OCI-LY1 (cell line): Measurements from ENCODE around the gene DNAH7.

Source experiments
- EZH2 ChIP-seq: fragments of 200-600 bp; sonication (generic), shearing (Covaris generic); IDR thresholded peaks from 2 replicates; pipeline ENCODE4 v1.8.0; 2017; ENCODE audit warnings: borderline replicate concordance, mixed run types, mild to moderate bottlenecking, antibody characterized with exemption, low read length, moderate library complexity, mixed read lengths
- TF ChIP-seq, protein P1 (sequence below): fragments of 200-600 bp; sonication (generic), shearing (Covaris generic); IDR thresholded peaks from 2 replicates; pipeline ENCODE4 v1.5.1; 2017; ENCODE audit warnings: mild to moderate bottlenecking, antibody characterized with exemption, low read length, moderate library complexity, mixed read lengths

DNA sequence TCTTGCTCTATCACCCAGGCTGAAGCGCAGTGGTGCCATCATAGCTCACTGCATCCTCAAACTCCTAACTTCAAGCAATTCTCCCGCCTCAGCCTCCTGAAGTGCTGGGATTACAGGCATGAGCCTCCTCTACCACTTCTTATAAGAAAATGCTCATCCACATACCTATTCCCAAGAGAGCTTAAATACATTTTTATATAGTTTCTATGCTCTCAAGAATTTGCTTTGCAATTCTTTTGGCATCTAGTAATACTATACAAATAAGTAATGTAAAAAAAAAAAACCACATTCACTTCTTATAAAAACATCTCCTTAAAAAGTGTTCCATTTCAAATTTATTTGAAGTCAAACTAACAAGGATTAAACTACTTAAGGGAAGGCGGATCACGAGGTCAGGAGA is 197.3 kb downstream of the DNAH7 start:
- no peak for TF ChIP-seq EZH2
- TF ChIP-seq, protein P1, sequence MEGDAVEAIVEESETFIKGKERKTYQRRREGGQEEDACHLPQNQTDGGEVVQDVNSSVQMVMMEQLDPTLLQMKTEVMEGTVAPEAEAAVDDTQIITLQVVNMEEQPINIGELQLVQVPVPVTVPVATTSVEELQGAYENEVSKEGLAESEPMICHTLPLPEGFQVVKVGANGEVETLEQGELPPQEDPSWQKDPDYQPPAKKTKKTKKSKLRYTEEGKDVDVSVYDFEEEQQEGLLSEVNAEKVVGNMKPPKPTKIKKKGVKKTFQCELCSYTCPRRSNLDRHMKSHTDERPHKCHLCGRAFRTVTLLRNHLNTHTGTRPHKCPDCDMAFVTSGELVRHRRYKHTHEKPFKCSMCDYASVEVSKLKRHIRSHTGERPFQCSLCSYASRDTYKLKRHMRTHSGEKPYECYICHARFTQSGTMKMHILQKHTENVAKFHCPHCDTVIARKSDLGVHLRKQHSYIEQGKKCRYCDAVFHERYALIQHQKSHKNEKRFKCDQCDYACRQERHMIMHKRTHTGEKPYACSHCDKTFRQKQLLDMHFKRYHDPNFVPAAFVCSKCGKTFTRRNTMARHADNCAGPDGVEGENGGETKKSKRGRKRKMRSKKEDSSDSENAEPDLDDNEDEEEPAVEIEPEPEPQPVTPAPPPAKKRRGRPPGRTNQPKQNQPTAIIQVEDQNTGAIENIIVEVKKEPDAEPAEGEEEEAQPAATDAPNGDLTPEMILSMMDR, result no peak
